NCI-H524 treated with DMSO at 0.1 percent for 48 hours (cell line): Measurements from ENCODE around the gene UBE3B.
"Not testable (repeated sequence)": the region's sequence is repeated elsewhere in the genome, so short reads cannot be mapped to it uniquely, and the experiment has no call there.

Experiments used
- DNase-seq: peaks from one replicate; lab custom pipeline; 2025; lab: John Stamatoyannopoulos, UW

The UBE3B gene

GRCh38 chr12:109473526-109474270, 3.7 kb upstream of the UBE3B start:
- DNase-seq: not testable (repeated sequence)

GRCh38 chr12:109475121-109475520, 2.3 kb upstream of the UBE3B start:
- no peak for DNase-seq

GRCh38 chr12:109475993-109476806, 1.2 kb upstream of the UBE3B start:
- DNase-seq: no peak

GRCh38 chr12:109476807-109477184, 638 bp upstream of the UBE3B start:
- no peak for DNase-seq

- no peak for DNase-seq
Observed at GRCh38 chr12:109477963-109478315, 505 bp downstream of the UBE3B start.

GRCh38 chr12:109479761-109480160, 2.3 kb downstream of the UBE3B start:
- no peak for DNase-seq

GRCh38 chr12:109480356-109480755, 2.9 kb downstream of the UBE3B start:
- no peak for DNase-seq

- no peak for DNase-seq
Observed at GRCh38 chr12:109481863-109482262, 4.4 kb downstream of the UBE3B start.

GRCh38 chr12:109482491-109482890, 5.1 kb downstream of the UBE3B start:
- DNase-seq: no peak

GRCh38 chr12:109482894-109483293, 5.5 kb downstream of the UBE3B start:
- no peak for DNase-seq

GRCh38 chr12:109483346-109483745, 5.9 kb downstream of the UBE3B start:
- no peak for DNase-seq

GRCh38 chr12:109485201-109485600, 7.8 kb downstream of the UBE3B start:
- no peak for DNase-seq

GRCh38 chr12:109487181-109488050, 10.0 kb downstream of the UBE3B start:
- DNase-seq: no peak

- DNase-seq: no peak
Observed at GRCh38 chr12:109488051-109488665, 10.7 kb downstream of the UBE3B start.

GRCh38 chr12:109489016-109489954, 11.9 kb downstream of the UBE3B start:
- DNase-seq: no peak

GRCh38 chr12:109489955-109490565, 12.6 kb downstream of the UBE3B start:
- no peak for DNase-seq

- no peak for DNase-seq
Observed at GRCh38 chr12:109491671-109492070, 14.2 kb downstream of the UBE3B start.

- DNase-seq: no peak
Observed at GRCh38 chr12:109492371-109492770, 14.9 kb downstream of the UBE3B start.

GRCh38 chr12:109493090-109493489, 15.7 kb downstream of the UBE3B start:
- DNase-seq: no peak

GRCh38 chr12:109493938-109494337, 16.5 kb downstream of the UBE3B start:
- no peak for DNase-seq
